GM18520 (cell line): ENCODE data around the gene LRMDA.
"Not testable (repeated sequence)": the region's sequence is repeated elsewhere in the genome, so short reads cannot be mapped to it uniquely, and the experiment has no call there.

Experiments used
- ATAC-seq: cut with Tn5 transposase; IDR thresholded peaks from one replicate; pipeline ENCODE4 v1.9.1; 2021; ENCODE audit not compliant: unreplicated experiment

LRMDA gene

DNA sequence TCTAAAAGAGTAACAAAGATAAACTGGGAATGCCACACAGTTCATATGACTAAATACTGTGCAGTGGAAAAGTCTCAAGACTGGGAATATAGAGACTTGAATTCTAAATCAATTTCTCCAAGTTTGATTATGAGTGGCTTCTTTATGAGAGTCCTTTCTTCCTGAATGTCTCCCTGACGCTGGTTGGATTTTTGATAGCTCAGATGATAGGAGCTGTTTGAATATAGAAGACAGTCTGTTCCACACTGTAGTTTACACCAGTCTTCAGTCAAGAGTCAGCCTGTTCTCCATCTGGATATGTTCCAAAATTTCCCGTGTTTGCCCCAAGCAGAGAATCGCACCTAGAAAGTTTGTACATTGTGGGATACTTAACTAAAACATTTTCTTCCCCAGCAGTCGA lies 173.7 kb downstream of the LRMDA start:
- no peak for ATAC-seq

DNA sequence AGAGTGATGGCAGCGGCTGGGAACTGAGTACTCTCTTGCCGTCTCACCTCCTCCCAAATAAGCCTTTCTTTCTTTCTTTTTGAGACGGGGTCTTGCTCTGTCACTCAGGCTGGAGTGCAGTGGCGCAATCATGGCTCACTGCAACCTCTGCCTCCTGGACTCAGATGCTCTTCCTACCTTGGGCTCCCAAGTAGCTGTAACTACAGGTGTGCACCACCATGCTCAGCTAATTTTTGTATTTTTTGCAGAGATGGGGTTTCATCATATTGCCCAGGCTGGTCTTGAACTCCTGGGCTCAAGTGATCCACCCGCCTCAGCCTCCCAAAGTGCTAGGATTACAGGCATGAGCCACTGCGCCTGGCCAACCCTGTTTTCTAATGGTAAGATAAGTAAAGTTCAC lies 174.4 kb downstream of the LRMDA start:
- not testable (repeated sequence) for ATAC-seq

DNA sequence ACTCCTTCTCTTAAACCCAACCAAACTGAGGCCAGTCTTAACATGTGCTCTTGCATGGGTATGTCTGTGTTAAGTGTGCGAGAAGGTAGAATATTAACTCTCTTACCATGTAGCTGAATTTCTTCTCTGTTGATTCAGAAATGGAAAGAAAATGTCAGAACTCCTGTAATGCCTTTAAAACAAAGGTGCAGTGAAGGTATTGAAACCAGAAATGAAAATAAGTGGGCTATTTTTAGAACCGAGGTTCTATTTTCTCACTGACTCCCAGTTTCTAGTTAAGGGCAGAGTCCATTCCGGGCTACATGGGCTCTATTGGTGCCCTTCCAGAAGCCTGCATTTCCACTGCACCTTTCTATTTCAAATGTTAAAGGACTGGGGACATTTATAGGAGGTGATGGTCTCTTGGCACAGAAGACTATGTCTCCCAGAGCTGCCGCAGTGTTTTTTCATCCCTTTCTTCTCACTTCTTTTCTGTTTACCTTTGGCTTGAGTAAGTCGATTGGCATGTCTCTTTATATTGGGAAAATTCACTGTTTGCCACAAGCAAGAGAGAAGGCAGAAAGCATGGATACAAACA lies 174.9 kb downstream of the LRMDA start:
- peak; percentile 34 for ATAC-seq

DNA sequence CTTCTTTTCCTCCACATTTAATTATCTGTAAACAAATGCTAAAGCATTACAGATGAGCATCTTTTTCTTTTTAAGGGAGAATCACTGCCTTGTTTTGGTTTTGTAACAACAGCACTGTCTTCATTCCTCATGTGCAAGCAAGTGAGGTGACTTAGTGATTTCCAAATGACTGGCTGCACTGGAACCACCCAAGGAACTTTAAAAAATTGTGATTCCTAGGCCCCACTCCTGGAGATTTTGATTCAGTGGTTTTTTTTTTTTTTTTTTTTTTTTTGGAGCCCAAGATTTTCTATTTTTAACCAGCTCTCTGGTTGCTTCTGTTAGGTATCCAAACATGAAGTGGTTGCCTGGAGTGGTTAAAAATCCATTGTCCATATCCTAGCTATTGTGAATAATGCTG lies 176.2 kb downstream of the LRMDA start:
- no peak for ATAC-seq

DNA sequence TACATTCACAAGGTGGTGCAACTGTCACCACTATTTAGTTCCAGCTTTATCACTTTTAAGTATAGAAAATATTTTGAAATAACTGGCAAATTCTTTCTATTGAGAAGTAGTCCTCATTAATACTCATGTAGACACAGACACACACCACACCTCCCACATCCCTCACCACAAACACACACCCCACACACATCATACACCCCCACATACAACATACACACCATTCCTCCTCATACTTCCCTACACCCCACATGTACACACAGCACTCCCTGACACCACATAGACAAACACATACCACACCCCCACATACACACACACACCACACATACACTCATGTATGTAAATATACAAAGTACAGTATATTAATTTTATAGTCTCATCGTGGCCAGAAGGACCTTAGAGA lies 178.8 kb downstream of the LRMDA start:
- ATAC-seq, result no peak

DNA sequence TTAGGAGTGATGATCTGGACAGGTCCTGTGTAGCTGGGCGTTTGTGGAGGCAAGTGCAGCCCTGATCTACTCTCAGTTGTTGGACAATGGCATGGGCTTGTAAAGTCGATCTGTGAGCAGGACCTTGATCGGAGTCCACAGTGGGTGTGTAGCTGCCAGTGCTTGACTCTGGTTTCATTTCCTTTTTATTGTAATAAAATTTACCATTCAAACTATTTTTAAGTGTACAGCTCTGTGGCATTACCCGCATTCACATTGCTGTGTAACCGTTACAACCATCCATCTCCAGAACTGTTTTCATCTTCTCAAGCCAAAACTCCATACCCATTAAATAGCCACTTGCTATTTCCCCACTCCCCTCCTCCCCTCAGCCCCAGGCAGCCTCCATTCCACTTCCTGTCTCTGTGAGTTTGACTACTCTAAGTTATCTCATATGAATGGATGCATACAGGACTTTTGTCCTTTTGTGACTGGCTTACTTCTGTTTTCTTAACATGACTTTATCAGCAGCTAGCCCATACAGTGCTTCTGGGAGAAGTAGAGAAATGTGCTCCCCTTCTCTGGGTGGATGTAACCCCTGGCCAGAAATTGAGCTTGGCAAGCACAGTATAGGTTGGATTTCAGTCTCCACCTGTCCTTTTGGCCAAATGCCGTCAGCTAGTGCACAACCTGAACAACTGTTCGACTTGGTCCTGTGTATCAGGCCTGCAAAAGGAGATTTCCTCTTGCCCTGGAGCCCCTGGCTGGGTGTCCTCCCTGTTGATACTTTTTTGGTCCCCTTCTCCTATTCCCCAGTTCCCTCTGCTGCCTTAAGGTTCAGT lies 180.0 kb downstream of the LRMDA start:
- peak; percentile 27 for ATAC-seq

DNA sequence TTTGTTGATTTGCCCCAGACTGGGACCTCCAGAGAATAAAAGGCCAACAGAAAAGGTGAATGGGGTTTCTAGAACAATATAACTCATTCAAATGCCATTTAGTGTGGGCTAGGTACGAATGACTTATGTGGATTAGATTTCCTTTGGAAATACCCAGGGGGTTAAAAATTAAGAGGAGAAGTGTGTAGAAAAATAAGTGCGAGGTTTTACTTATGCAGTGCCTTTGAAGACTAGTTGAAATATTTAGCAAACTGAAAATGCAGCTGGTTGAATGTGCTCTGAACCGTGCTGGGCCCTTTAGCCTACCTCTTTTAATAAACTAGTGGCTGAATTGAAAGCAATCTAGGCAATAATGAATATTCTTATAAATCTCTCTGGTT lies 180.6 kb downstream of the LRMDA start:
- no peak for ATAC-seq

DNA sequence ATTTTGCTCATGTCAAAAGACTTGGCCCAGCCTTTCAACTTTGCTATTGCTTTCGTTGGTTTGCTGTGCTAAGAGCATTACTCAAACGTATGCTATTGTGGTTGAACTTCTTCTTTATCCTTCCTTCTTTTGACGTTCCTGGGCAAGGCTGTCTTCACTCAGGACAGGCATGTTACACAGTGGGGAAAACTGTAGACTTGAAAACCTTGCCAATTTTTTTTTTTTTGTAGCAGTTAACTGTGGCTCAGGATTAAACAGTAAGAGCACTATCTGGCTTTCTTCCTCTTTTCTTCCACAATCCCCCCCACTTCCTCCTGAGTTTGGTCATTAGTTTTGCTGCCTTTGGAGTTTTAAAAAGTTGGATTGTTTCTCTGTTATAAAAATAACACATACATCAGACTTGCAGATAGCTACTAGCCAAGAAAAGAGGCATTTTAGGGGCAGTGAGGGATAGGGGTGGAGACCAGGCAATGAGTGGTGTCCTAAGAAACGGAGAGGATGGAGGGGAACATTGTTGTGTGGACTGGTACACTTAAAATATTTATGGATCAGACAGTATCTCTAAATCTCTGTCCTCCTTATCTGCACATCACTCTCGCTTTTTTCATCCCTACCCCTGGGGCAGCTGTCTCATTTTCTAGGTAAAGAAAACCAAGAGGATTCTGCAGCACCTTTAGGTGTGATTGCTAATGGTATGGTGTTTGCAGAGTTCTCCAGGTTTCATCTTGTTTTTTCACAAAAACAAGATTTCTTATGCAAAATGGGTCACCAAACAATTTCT lies 181.7 kb downstream of the LRMDA start:
- ATAC-seq, result no peak

DNA sequence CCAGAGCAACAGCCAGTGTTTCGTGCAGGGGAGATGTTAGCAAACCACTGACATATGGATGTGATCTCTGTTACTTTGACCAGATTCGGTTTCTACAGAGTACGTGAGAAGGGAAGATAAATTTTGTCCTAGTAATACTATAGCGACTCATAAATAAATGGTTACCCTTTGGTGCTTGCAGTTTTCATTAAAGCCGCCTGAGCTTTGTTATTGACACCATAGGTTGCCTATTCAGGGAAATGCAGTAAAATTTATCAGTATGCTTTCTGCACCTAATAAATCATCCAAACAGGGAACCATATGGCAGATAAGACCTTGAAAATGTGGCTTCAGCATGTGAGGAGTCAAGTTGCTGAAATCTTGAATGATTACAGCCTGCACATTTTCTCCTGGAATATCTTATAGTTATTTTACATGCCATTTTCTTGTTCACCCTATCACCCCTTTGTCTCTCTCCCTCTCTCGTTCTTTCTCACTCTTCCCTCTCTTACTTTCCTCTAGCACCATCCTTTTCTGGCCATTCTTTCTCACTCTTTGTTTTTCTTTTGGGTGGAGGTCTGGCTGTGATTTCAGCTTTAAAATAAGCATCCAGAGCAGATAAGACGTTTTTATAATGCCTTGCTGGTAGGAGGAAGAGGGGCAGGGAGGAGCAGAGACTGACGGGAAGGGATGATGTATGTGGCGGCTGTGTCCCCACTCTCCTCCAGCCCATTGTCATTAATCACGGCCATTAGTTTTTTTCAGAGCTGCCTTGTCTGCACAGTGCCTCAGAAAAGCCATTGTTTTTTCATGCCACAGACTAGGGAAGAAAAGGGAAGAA lies 182.5 kb downstream of the LRMDA start:
- ATAC-seq, result no peak

DNA sequence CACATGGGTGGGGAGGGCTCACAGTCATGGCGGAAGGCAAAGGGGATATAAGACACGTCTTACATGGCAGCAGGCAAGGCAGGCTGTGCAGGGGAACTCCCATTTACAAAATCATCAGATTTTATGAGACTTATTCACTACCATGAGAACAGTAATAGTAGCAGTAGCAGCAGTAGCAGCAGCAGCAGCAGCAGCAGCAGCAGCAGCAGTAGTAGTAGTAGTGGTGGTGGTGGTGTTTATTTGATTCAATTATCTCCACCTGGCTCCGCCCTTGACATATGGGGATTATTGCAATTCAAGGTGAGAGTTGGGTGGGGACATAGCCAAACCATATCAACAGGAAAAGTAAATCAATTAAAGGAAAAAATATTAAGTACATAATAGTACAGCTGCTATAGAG lies 184.7 kb downstream of the LRMDA start:
- ATAC-seq, result no peak

DNA sequence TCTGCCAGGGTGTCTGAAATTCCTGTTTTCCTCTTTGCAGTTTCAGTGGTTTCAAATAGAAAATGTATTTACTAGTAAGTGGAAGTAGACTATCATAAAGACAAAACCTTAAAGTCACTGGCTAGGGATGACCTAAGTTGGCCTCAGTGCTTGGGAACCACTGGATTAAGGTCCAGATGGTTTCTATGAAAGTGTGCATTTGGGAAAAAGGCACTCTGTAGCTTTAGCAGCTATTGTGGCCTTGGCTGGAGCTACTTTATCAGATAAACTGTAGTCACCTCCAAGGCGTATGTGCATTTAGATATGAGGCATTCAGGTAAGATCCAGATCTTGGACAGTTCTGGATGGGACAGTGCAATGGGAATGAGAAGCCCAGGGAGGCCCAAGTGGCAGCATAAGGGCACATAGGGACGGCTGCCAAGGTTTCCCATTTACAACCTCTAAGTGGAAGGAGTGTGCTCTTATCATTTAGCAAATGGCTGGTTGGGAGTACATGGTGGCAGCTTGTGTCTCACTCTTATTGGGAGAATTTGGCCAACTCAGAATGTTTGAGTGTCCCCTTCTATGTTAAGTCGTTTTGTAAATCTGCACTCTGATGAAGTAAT lies 185.6 kb downstream of the LRMDA start:
- ATAC-seq, result no peak

DNA sequence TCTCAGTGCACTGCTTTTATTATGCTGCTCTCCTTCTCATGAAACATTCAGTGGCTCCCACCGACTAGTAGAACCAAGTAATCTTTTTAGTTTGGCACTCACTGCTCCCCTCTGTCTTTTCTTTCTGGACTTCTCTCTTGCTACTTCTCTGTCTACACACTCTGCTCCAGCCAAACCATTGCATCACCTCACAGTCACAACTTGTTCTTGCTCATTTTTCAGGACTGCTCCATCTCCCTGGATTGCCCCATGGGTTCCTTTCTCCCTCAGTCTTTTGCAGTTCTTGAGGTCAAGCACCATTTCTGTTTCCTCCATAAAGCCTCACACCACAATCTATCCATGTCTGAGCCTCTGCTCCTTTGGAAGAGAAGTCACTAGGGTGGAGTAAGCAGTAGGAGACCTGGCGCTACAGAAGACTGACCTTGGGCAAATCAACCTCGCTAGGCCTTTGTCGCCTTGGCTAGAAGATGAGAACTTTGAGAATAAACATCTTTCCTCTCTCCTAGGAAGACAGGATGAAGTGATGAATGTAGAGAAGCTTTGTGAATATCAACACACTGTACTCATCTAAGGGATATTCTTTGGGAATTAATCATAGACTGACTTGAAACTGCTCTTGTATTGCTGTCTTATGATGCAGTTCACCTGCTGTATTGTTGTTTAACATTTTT lies 186.2 kb downstream of the LRMDA start:
- no peak for ATAC-seq

DNA sequence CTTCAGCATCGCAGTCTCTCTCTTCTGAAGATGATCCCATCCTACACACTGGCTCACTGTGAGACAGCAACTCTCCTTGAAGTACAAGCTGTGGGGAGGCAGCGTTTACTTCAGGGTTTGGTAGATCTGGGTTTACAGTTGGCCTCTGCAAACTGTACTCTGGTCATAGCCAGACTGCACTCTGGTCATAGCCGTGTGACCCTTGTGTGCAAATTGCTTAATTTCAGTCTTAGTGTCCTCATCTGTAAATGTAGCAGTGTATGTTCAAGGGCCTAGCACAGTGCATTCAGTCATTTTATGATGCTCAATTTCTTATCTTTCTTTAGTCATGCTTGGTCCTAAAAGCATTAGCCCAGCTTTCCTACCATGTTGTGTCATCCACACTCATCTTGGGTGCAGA lies 188.2 kb downstream of the LRMDA start:
- no peak for ATAC-seq

DNA sequence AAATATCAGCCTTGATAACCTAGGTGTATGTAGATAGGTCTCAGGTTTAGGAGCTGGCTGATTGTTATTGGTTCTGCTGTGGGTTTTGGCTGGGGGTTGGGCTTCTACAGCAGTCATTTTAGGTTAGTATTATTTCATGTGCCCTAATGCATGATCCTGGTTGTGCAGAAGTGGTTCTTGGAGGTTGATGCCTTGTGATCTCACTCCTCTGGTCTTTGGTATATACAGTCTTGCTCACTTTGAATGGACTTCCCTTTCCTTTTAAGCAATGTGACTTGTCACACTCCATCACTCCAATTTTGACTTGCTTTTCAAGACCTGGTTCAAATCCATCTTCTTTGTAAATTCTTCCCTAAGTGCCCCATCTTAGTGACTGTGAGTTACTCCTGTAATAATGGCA lies 188.9 kb downstream of the LRMDA start:
- no peak for ATAC-seq

DNA sequence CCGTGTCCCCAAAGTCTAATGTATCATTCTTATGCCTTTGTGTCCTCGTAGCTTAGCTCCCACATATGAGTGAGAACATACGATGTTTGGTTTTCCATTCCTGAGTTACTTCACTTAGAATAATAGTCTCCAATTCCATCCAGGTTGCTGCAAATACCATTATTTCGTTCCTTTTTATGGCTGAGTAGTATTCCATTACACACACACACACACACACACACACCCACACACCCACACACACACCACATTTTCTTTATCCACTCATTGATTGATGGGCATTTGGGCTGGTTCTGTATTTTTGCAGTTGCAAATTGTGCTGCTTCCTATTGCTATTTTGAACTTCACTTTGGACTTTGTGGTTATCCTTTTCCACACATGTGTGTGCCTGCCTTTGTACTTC lies 189.6 kb downstream of the LRMDA start:
- ATAC-seq, result not testable (repeated sequence)

DNA sequence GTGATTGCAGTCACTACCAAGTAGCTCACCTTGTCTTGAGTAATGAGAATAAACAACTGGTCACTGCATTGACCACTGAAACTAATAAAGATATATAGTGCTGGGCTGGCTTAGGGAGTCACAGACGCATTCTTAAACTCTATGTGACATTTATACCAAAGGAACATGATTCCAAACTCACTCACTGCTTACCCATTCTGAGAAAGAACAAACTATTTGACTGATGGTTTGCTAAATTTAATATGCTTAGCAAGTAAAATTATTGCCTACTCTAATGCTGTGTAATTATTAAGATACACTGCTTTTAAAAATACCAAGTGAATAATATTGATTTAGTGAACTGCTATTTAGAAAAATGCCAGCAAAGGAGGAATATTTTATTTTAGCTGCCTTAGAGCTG lies 191.1 kb downstream of the LRMDA start:
- no peak for ATAC-seq

DNA sequence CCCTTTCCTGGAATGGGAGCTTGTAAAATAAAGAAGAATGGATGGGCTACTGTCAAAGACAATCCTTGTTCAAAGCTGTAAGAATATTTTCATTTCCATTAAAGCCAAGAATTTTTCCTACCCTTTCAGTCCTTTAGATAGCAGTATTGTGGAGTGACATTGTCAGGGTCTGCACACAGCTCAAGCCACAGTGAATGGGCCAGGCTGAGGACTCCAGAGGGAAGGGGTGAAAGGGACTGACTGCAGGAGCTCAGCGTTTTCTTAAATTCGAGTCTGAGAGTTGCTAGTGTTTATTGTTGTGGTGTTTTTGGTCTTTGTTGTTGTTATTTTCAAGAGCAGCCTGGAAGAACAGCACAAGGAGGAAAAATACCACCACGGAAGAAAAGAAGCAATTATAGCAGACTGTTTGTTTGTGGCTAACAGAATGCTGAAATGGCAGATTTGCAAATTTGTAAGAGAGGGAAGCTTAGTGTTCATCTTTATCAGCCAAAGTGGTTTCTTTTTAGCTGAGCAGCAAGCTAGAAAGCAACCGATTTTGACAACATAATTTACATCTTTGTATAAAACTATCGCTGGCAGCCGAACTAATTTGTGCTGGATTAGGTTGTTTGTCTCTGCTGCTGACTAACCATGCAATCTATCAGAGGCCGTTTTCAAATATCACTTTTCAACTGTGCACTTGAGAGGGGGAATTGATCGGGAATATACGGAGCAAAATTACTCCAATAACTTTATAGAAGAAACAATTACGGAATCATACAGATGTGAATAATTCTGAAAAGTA lies 192.1 kb downstream of the LRMDA start:
- no peak for ATAC-seq

DNA sequence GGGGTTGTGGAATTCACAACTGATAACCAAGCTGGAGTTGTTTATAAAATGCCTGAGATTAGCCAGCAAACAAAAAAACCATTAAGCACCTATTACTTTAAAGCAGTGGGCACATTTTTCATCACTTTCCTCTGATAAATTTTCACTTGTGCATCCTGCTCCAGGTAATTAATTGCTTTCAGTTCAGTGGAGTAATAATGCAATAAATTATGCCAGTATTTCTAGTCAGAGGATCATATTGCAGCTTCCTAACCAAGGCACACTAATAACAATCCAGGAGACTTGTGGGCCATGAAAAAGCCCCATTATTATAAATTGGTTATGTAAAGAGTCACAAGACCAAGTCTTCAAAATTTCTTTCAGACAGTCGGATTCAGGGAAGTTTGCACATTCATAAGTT lies 193.2 kb downstream of the LRMDA start:
- ATAC-seq, result no peak

DNA sequence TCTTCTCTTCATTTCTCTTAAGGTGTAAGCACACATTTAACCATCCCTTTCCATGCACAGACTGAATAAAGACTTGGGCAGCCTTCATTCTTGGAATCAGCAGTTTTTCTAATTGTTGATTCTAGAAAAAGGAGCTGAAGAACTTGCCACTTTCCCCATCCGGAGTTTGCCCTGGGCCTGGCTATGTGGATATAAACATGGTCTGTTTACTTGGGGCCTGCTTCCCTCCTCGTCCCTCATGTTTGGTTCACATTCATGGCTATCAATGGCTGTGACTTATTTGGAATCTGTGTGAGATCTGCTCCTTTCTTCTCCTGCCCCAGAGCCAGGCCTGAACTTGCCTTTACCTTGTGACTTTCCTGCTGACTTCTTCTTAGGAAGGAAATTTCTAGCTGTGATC lies 199.3 kb downstream of the LRMDA start:
- no peak for ATAC-seq
